HG03095 (cell line): Measurements from ENCODE around the gene BZW1.

Source experiments
- ATAC-seq: cut with Tn5 transposase; IDR thresholded peaks from one replicate; pipeline ENCODE4 v1.9.1; 2021; ENCODE audit warnings: moderate library complexity; ENCODE audit not compliant: unreplicated experiment

The BZW1 gene

GRCh38 chr2:200811333-200812121, at the start of gene BZW1:
BZW1 (plus strand) TSS chr2:200811910; CDS start chr2:200813218, 1,308 bp downstream.
- peak; percentile 76 for ATAC-seq

- ATAC-seq = no peak
These were observed 49.6 kb upstream of the BZW1 start for GRCh38 chr2:200762127-200762526.

- no peak for ATAC-seq
These were observed 48.3 kb upstream of the BZW1 start for GRCh38 chr2:200763422-200763821.

- no peak for ATAC-seq
These were observed 46.4 kb upstream of the BZW1 start for GRCh38 chr2:200765139-200765951.

GRCh38 chr2:200765995-200766660, 45.6 kb upstream of the BZW1 start:
- no peak for ATAC-seq

GRCh38 chr2:200767111-200767885, 44.4 kb upstream of the BZW1 start:
- ATAC-seq = no peak

- ATAC-seq = no peak
These were observed 40.9 kb upstream of the BZW1 start for GRCh38 chr2:200770847-200771246.

- no peak for ATAC-seq
These were observed 39.1 kb upstream of the BZW1 start for GRCh38 chr2:200772620-200773019.

- no peak for ATAC-seq
These were observed 38.6 kb upstream of the BZW1 start for GRCh38 chr2:200773083-200773482.

- no peak for ATAC-seq
These were observed 36.8 kb upstream of the BZW1 start for GRCh38 chr2:200774920-200775319.

- ATAC-seq = no peak
These were observed 34.4 kb upstream of the BZW1 start for GRCh38 chr2:200777275-200777674.

GRCh38 chr2:200778038-200778437, 33.7 kb upstream of the BZW1 start:
- ATAC-seq = no peak

GRCh38 chr2:200779214-200779613, 32.5 kb upstream of the BZW1 start:
- ATAC-seq = no peak

- ATAC-seq = no peak
These were observed 30.1 kb upstream of the BZW1 start for GRCh38 chr2:200781616-200782015.

- ATAC-seq = no peak
These were observed 29.5 kb upstream of the BZW1 start for GRCh38 chr2:200782251-200782650.

GRCh38 chr2:200784215-200784614, 27.5 kb upstream of the BZW1 start:
- no peak for ATAC-seq

GRCh38 chr2:200786423-200786822, 25.3 kb upstream of the BZW1 start:
- ATAC-seq = no peak

GRCh38 chr2:200786826-200787225, 24.9 kb upstream of the BZW1 start:
- ATAC-seq = no peak

GRCh38 chr2:200787351-200788120, 24.2 kb upstream of the BZW1 start:
- ATAC-seq = no peak

- ATAC-seq = no peak
These were observed 23.5 kb upstream of the BZW1 start for GRCh38 chr2:200788121-200788718.
